ENCODE measurements around the gene TUBB4B.

The TUBB4B gene

GRCh38 chr9:137269231-137269772, 28.2 kb downstream of the TUBB4B start:
- H3K4me1 ChIP-seq (ENCODE audit: control insufficient read depth, insufficient read depth, low read length, unreplicated experiment), result peaks cover 15% of the 10 kb centered on the region

DNA sequence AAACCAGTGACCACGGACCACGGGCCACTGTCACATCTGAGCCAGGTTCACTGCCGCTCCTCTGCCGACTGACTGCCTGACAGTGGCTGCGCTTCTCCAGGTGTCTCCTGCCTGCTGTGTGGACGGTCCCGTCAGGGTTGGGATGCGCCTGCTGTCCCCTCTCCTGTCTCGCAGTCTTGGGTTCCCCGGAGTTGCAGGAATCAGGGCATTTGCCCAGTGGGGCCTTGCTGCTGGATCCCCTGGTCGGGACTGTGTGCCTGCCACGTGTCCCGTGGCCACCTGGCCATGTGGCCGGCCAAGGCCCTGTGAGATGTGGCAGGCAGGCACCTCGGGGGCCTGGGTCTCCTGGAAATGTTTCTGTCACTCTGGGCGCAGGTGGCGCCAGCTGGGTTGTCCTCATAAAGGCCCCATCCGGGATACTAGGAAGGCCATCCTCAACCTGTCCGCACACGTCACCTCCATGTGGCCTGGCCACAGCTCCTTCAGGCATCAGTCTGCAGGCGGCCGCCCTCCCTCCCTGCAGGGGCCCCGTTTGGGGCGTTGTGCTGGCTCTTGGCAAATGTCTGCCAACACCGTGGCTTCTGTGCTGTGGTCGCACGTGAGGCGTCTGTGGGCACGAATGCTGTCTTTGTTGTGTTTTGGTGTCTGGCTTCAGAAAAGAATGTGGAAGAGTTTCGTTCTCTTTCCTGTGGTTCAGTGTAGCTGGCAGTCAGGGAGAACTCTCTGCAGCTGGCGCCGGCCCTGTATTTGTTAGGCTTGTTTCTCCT, 30.0 kb downstream of the TUBB4B start:
- Histone ChIP-seq H2AFZ (ENCODE audit: low read length, unreplicated experiment) (no peak overlapping the region), H3K4me1 (ENCODE audit: control insufficient read depth, insufficient read depth, low read length, unreplicated experiment) (peaks cover 23% of the 10 kb centered on the region), H3K27ac (ENCODE audit: low read depth, low read length) (no peak overlapping the region), H3K4me3 (ENCODE audit: low read depth, low read length) (no peak overlapping the region), H3K27me3 (ENCODE audit: insufficient read depth, low read length) (no peaks in the 10 kb centered on the region), H3K36me3 (ENCODE audit: insufficient read depth, low read length) (peaks cover 13% of the 10 kb centered on the region; the same call in 1 of the 2 replicates), H3K79me2 (ENCODE audit: control insufficient read depth, insufficient read depth, low read length, unreplicated experiment) (peaks cover 5% of the 10 kb centered on the region)

More at GRCh38 chr9:137269231-137269772, 28.2 kb downstream of the TUBB4B start:
- H3K79me2 ChIP-seq (ENCODE audit: control insufficient read depth, insufficient read depth, low read length, unreplicated experiment), result peaks cover 5% of the 10 kb centered on the region
- H3K36me3 ChIP-seq (ENCODE audit: insufficient read depth, low read length), result peaks cover 17% of the 10 kb centered on the region; the same call in 1 of the 2 replicates
- no peaks in the 10 kb centered on the region for H3K27me3 ChIP-seq (ENCODE audit: insufficient read depth, low read length)
- no peak overlapping the region for H3K4me3 ChIP-seq (ENCODE audit: low read depth, low read length)
- H3K27ac ChIP-seq (ENCODE audit: low read depth, low read length), result no peak overlapping the region
- no peak overlapping the region for H2AFZ ChIP-seq (ENCODE audit: low read length, unreplicated experiment)

DNA sequence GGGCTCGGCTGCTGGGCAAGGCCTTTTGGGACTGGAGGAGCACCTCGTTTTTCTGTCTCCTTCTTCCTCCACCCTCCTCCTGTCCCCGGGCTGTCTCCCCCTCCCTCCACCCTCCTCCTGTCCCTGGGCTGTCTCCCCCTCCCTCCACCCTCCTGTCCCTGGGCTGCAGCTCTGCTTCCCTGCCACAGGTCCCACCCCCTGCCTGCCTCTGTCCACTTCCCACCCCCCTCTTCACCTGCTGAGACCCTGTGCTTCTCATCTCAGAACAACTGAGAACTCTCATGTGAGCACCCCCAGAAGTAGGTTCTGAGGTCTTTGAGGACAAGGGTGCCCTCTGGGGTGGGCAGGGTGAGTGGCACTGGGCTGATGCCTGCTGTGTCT, 30.6 kb downstream of the TUBB4B start:
- Histone ChIP-seq H3K4me3 (ENCODE audit: low read depth, low read length) (no peak overlapping the region), H2AFZ (ENCODE audit: low read length, unreplicated experiment) (no peak overlapping the region), H3K4me1 (ENCODE audit: control insufficient read depth, insufficient read depth, low read length, unreplicated experiment) (peaks cover 29% of the 10 kb centered on the region), H3K79me2 (ENCODE audit: control insufficient read depth, insufficient read depth, low read length, unreplicated experiment) (peaks cover 5% of the 10 kb centered on the region), H3K36me3 (ENCODE audit: insufficient read depth, low read length) (peaks cover 13% of the 10 kb centered on the region; the same call in 1 of the 2 replicates), H3K27me3 (ENCODE audit: insufficient read depth, low read length) (no peaks in the 10 kb centered on the region), H3K27ac (ENCODE audit: low read depth, low read length) (no peak overlapping the region)

DNA sequence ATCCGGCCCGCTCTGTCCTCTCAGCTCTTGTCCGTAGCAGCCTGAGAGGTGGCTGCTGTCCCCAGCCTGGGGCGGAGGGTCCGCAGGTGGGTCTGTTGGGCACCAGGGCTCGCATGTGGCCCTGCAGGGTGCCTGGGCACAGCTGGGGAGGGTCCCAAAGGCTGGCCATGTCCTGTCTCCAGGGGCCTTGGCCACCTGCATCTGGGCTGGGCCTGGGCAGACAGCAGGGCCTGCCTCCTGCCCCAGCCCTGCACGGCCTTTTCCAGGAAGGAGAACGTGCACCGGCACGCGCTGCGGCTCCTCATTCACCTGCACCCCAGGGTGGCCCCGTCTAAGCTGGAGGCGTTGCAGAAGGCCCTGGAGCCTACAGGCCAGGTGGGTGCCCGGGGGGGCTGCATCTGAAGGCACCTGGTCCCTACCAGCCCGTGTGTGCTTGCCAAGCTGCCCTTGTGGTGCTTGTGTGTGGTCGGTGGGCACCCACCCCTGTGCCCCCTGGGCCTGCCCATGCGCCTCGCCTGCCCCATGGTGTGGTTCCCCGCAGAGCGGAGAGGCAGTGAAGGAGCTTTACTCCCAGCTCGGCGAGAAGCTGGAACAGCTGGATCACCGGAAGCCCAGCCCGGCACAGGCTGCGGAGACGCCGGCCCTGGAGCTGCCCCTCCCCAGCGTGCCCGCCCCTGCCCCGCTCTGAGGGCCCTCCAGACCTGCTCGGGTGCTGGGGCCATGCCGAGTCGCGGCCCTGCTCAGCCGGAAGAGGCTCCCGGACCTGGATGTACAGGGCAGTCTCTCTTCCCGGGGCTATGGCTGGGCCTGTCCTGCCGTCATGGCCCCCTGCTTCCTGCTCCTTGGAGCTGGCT, 31.4 kb downstream of the TUBB4B start:
- Histone ChIP-seq H3K27me3 (ENCODE audit: insufficient read depth, low read length) (no peaks in the 10 kb centered on the region), H3K36me3 (ENCODE audit: insufficient read depth, low read length) (peaks cover 13% of the 10 kb centered on the region; the same call in 1 of the 2 replicates), H3K79me2 (ENCODE audit: control insufficient read depth, insufficient read depth, low read length, unreplicated experiment) (peaks cover 5% of the 10 kb centered on the region), H2AFZ (ENCODE audit: low read length, unreplicated experiment) (no peak overlapping the region), H3K27ac (ENCODE audit: low read depth, low read length) (no peak overlapping the region), H3K4me1 (ENCODE audit: control insufficient read depth, insufficient read depth, low read length, unreplicated experiment) (peaks cover 36% of the 10 kb centered on the region), H3K4me3 (ENCODE audit: low read depth, low read length) (no peak overlapping the region)

- Histone ChIP-seq H3K27ac (ENCODE audit: low read depth, low read length) (no peak overlapping the region), H3K4me3 (ENCODE audit: low read depth, low read length) (no peak overlapping the region), H3K79me2 (ENCODE audit: control insufficient read depth, insufficient read depth, low read length, unreplicated experiment) (peaks cover 7% of the 10 kb centered on the region), H3K27me3 (ENCODE audit: insufficient read depth, low read length) (no peaks in the 10 kb centered on the region), H2AFZ (ENCODE audit: low read length, unreplicated experiment) (no peak overlapping the region), H3K4me1 (ENCODE audit: control insufficient read depth, insufficient read depth, low read length, unreplicated experiment) (peaks cover 33% of the 10 kb centered on the region), H3K36me3 (ENCODE audit: insufficient read depth, low read length) (peaks cover 13% of the 10 kb centered on the region; the same call in 1 of the 2 replicates)
These were observed 32.0 kb downstream of the TUBB4B start for GRCh38 chr9:137273095-137273490.

GRCh38 chr9:137273611-137274320, 32.7 kb downstream of the TUBB4B start:
- Histone ChIP-seq H3K27ac (ENCODE audit: low read depth, low read length) (no peak overlapping the region), H3K4me1 (ENCODE audit: control insufficient read depth, insufficient read depth, low read length, unreplicated experiment) (peaks cover 26% of the 10 kb centered on the region), H3K79me2 (ENCODE audit: control insufficient read depth, insufficient read depth, low read length, unreplicated experiment) (peaks cover 7% of the 10 kb centered on the region), H3K4me3 (ENCODE audit: low read depth, low read length) (no peak overlapping the region), H3K36me3 (ENCODE audit: insufficient read depth, low read length) (peaks cover 13% of the 10 kb centered on the region; the same call in 1 of the 2 replicates), H3K27me3 (ENCODE audit: insufficient read depth, low read length) (no peaks in the 10 kb centered on the region), H2AFZ (ENCODE audit: low read length, unreplicated experiment) (no peak overlapping the region)

- no peak overlapping the region for H2AFZ ChIP-seq (ENCODE audit: low read length, unreplicated experiment)
- H3K27ac ChIP-seq (ENCODE audit: low read depth, low read length), result no peak overlapping the region
- H3K4me1 ChIP-seq (ENCODE audit: control insufficient read depth, insufficient read depth, low read length, unreplicated experiment), result peaks cover 24% of the 10 kb centered on the region
- no peaks in the 10 kb centered on the region for H3K27me3 ChIP-seq (ENCODE audit: insufficient read depth, low read length)
- peaks cover 6% of the 10 kb centered on the region for H3K79me2 ChIP-seq (ENCODE audit: control insufficient read depth, insufficient read depth, low read length, unreplicated experiment)
- peaks cover 10% of the 10 kb centered on the region; the same call in 1 of the 2 replicates for H3K36me3 ChIP-seq (ENCODE audit: insufficient read depth, low read length)
- H3K4me3 ChIP-seq (ENCODE audit: low read depth, low read length), result no peak overlapping the region
These were observed 34.1 kb downstream of the TUBB4B start for GRCh38 chr9:137275203-137275587.

DNA sequence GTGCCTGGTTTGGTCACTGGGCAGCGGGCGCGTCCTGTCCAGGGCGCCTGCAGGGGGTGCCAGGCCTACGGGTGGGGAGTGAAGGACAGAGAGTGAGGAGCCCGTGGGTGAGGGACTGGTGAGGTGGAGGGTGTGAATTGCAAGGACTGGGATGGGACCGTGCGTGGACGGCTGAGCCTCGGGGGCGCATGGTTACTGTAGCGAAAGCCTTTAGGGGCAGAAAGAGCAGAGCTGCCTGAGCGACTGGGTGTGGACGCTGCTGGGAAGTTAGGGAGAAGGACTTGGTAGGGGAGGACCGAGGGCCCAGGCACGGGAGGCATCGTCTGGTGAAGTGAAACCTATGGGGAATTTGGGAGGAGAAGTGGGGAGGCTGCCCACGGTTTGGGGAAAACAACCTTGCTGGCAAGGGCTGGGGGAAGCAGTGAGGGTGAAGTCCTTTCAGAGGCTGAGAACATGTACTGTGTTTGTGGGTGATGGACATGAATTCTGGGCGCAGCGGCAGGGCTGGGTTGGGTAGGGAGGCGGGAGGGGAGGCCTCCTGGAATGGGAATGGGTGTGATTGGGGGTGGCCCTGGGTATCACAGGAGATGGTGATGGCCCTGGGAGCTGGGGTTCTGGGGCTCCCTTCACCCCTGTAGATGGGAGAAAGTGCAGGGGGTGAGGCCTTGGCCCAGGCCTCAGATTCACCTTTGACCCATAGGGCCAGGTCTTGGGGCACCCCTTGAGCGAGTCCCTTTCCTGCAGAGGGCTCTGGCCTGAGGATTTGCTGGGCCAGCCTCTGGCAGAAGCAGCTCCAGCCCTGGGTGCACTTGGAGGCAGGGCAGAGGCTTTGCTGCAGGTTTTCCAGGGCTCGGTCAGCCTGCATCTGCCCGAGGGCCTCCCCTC, 34.7 kb downstream of the TUBB4B start:
- peaks cover 6% of the 10 kb centered on the region for H3K79me2 ChIP-seq (ENCODE audit: control insufficient read depth, insufficient read depth, low read length, unreplicated experiment)
- no peak overlapping the region for H2AFZ ChIP-seq (ENCODE audit: low read length, unreplicated experiment)
- no peak overlapping the region for H3K4me3 ChIP-seq (ENCODE audit: low read depth, low read length)
- peaks cover 10% of the 10 kb centered on the region; the same call in 1 of the 2 replicates for H3K36me3 ChIP-seq (ENCODE audit: insufficient read depth, low read length)
- H3K27me3 ChIP-seq (ENCODE audit: insufficient read depth, low read length), result no peaks in the 10 kb centered on the region
- H3K4me1 ChIP-seq (ENCODE audit: control insufficient read depth, insufficient read depth, low read length, unreplicated experiment), result peaks cover 24% of the 10 kb centered on the region
- H3K27ac ChIP-seq (ENCODE audit: low read depth, low read length), result no peak overlapping the region

DNA sequence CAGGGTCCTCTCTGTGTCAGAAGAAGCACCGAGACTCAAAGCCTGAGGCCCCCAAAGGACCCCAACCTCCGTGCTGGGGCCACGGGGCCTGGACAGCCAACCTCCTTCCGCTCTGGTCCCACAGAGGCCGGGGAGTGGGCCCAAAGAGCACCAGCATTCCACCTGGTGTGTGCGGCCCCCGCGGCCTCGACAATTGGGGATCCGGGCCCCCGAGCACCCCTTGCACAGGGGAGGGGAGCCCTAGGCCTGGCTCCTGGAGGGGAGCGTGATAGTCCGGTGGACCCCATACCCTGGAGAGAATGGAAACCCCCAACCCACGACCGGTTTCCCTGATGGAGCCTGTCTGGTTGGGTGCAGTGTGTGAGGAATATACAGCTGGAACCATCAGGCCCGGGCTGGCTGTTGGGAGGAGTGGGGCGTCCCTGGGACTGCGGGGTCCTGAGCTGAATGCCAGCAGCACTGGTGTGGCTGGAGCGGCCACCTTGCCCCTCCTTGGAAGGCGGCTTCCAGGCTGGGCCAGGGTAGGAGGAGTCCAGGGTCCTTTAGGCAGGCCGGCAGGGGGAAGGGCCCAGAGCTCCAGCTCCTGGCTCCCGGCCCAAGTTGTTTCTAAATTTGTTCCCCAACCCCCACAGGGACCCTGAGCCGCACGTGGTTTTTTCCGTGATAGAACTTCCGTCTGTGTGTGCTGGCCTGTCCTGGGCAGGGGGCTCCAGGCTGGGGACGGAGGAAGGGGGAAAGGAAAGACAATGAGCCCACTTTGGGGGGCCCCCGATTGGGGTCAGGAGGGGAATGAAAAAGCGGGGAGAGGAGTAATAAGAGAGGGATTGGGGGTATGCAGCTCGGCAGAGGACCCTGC, 35.6 kb downstream of the TUBB4B start:
- Histone ChIP-seq H2AFZ (ENCODE audit: low read length, unreplicated experiment) (no peak overlapping the region), H3K36me3 (ENCODE audit: insufficient read depth, low read length) (peaks cover 10% of the 10 kb centered on the region; the same call in 1 of the 2 replicates), H3K4me3 (ENCODE audit: low read depth, low read length) (peak overlapping the region; percentile 91), H3K27ac (ENCODE audit: low read depth, low read length) (peak overlapping the region; percentile 72), H3K79me2 (ENCODE audit: control insufficient read depth, insufficient read depth, low read length, unreplicated experiment) (peaks cover 6% of the 10 kb centered on the region), H3K27me3 (ENCODE audit: insufficient read depth, low read length) (no peaks in the 10 kb centered on the region), H3K4me1 (ENCODE audit: control insufficient read depth, insufficient read depth, low read length, unreplicated experiment) (peaks cover 24% of the 10 kb centered on the region)

Data from ACC112 (cell line).